Retinal pigment epithelial cell (primary cell): ENCODE measurements around the gene DIP2C.

Source experiments
- DNase-seq: peaks from one replicate; pipeline ENCODE4 v3.0.0-alpha.2; 2010; ENCODE audit warnings: low read depth
- H3K4me3 ChIP-seq: 2 replicates; pipeline ENCODE4 v1.5.1; 2011; ENCODE audit warnings: mild to moderate bottlenecking, low read length, control low read depth, moderate library complexity
- TF ChIP-seq, protein P1 (sequence below): conservative IDR thresholded peaks from 2 replicates; pipeline ENCODE4 v1.5.1; 2011; ENCODE audit warnings: low read depth, low read length, control low read depth, inconsistent platforms

The DIP2C gene

DNA sequence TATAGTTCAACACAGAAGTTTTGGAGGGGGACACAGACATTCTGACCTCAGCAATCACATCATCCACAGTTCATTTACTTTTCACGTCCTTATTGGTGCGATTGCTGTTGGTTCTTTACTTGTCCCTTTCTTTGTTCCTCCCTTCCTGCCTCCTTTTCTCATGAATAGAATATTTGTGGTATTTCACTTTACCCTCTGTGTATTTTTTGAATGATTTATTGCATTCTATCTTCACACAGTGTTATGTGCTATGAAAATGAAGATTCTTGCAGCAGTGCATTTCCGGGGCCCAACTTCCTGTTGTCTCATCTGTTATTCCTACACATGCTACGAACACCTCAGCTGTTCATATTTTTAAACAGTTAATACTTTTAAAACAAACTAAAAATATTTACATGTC is 374.6 kb downstream of the DIP2C start:
- TF ChIP-seq, protein P1, sequence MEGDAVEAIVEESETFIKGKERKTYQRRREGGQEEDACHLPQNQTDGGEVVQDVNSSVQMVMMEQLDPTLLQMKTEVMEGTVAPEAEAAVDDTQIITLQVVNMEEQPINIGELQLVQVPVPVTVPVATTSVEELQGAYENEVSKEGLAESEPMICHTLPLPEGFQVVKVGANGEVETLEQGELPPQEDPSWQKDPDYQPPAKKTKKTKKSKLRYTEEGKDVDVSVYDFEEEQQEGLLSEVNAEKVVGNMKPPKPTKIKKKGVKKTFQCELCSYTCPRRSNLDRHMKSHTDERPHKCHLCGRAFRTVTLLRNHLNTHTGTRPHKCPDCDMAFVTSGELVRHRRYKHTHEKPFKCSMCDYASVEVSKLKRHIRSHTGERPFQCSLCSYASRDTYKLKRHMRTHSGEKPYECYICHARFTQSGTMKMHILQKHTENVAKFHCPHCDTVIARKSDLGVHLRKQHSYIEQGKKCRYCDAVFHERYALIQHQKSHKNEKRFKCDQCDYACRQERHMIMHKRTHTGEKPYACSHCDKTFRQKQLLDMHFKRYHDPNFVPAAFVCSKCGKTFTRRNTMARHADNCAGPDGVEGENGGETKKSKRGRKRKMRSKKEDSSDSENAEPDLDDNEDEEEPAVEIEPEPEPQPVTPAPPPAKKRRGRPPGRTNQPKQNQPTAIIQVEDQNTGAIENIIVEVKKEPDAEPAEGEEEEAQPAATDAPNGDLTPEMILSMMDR, result no peak
- no peak for DNase-seq
- no peak overlapping the region for H3K4me3 ChIP-seq

- DNase-seq, result no peak
- no peak overlapping the region for H3K4me3 ChIP-seq
- TF ChIP-seq, protein P1, result no peak
Observed at GRCh38 chr10:314381-314780, 375.1 kb downstream of the DIP2C start.

DNA sequence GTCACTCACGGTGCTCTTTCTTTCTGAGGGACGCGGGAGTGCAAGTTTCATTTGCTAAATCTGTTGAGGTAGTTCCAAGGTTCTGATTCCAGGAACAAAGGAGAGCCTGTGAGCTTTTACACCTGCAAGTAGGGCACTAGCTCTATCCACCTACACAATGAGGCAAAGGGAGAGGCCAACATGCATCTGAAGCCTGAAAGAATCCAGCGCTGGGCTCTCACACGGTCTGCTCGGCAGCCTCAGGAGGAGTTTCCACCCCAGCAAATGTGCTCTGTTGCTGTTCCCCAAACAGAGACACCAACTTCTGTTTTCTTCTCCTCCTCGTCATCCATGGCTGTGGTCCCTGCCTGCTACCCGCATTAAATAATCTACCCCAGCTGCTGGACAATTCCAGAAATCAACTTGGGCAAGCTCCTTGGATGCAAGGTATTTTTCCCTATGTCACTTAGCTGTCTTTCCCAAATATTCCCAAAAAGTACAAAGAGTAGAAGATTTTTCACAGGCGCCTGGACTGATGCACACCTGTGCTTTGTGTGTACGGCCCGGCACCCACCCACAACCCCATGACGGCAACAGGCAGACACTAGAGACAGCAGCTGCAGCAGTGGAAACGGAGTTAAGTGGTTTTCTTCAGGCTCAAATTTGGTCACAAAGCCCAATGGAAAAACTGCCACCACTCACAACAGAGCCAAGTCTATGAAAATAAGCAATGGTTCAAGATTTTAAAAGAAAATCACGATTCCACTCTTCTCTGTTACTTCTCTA is 377.4 kb downstream of the DIP2C start:
- no peak for DNase-seq
- TF ChIP-seq, protein P1, result no peak
- no peak overlapping the region for H3K4me3 ChIP-seq

GRCh38 chr10:310976-311639 is 378.4 kb downstream of the DIP2C start:
- no peak overlapping the region for H3K4me3 ChIP-seq
- DNase-seq, result no peak
- TF ChIP-seq, protein P1, result no peak

DNA sequence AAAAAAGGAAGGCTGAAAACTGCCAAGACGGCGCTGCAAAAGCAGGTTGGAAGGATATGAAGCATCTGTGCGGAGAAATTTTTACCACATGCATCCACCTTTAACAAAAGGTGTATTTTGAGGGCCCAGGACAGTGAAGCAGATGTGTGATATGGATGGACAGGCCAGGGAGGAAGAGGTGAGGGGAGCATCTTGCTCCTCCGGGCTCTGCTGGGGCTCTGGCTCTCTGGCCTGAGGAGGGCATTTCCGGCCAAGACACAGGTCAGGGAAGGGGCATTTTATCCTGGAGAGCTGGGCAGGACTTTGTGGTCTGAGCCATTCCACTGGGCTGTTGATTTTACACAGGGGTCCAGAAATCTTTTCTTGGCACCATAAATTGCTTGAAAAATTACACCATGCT is 379.1 kb downstream of the DIP2C start:
- DNase-seq, result no peak

GRCh38 chr10:308572-309085 is 380.8 kb downstream of the DIP2C start:
- no peak overlapping the region for H3K4me3 ChIP-seq
- TF ChIP-seq, protein P1, result no peak
- no peak for DNase-seq

More for the DNA sequence above, 379.1 kb downstream of the DIP2C start:
- H3K4me3 ChIP-seq, result no peak overlapping the region
- TF ChIP-seq, protein P1, result no peak
